Lower lobe of right lung (tissue), 2 donors: Measurements from ENCODE around the gene KYNU. TPM values are rescaled to one million over a fixed set of nuclear protein-coding genes. Genes with fewer than 3 reads are reported as not detected.
"Not testable (repeated sequence)": the region's sequence is repeated elsewhere in the genome, so short reads cannot be mapped to it uniquely, and the experiment has no call there.

Experiments
- ATAC-seq, 2 donors: fragments of 200-7000 bp; cut with Tn5 transposase; one replicate each; pipeline ENCODE4 v1.9.1; 2020 to 2022; ENCODE audit warnings: mild to moderate bottlenecking in 2 of 2, moderate library complexity in 2 of 2
- DNase-seq: peaks from one replicate; pipeline ENCODE4 v3.0.0-alpha.2; 2020
- H3K27ac ChIP-seq: fragments of 200-600 bp; one replicate; pipeline ENCODE4 v1.8.0; 2022
- H3K27me3 ChIP-seq: fragments of 200-600 bp; one replicate; pipeline ENCODE4 v1.8.0; 2022; ENCODE audit warnings: low read depth
- H3K36me3 ChIP-seq: fragments of 200-600 bp; one replicate; pipeline ENCODE4 v1.8.0; 2022; ENCODE audit warnings: mild to moderate bottlenecking
- H3K4me1 ChIP-seq: fragments of 200-600 bp; one replicate; pipeline ENCODE4 v1.8.0; 2022
- H3K4me3 ChIP-seq: fragments of 200-600 bp; one replicate; pipeline ENCODE4 v1.8.0; 2022; ENCODE audit warnings: mild to moderate bottlenecking
- H3K9me3 ChIP-seq: fragments of 200-600 bp; one replicate; pipeline ENCODE4 v1.8.0; 2022
- intact Hi-C: fragments of 100-400 bp; cut with DNase I; formaldehyde crosslinking; loops from one replicate; pipeline ENCODE4 v1.11.0; 2022
- total RNA-seq: library from RNA; stranded (reverse); fragmentation: NEBNext Ultra II Directional; extraction: Animal tissue kit (Norgen Biotek cat#: 25700); gene quantifications from one replicate; pipeline ENCODE4 v1.2.1, GENCODE V29; 2021
- TF ChIP-seq, protein P1 (sequence below): fragments of 200-600 bp; IDR thresholded peaks from one replicate; pipeline ENCODE4 v1.8.0; 2022; ENCODE audit warnings: antibody characterized with exemption, mild to moderate bottlenecking
- donor health status: DM: no; HTN: yes; CAD: no; lungs with severe emphysema.

The KYNU gene
- total RNA-seq, 1 donor from 2014 or later: 30.6 TPM

DNA sequence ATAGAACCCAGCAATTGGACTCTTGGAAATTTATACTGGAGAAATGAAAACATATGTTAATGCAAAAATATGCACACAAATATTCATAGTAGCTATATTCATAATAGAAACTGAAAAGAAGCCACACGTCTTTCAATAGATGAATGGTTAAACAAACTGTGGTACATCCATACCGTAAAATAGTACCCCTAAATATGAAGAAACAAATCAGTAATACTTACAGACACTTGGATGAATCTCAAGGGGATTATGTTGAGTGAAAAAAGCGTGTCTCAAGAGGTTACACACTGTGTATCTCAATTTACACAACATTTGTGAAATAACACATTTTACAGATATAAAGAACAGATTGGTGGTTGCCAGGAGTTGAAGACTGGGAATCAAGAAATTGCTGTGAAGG is 190.6 kb downstream of the KYNU start:
- Histone ChIP-seq H3K4me3 (no peak overlapping the region), H3K36me3 (no peaks in the 10 kb centered on the region), H3K27me3 (no peaks in the 10 kb centered on the region), H3K4me1 (no peaks in the 10 kb centered on the region), H3K9me3 (no peaks in the 10 kb centered on the region), H3K27ac (no peak overlapping the region)
- intact Hi-C loops: no loop called here
- DNase-seq: no peak
- TF ChIP-seq, protein P1, sequence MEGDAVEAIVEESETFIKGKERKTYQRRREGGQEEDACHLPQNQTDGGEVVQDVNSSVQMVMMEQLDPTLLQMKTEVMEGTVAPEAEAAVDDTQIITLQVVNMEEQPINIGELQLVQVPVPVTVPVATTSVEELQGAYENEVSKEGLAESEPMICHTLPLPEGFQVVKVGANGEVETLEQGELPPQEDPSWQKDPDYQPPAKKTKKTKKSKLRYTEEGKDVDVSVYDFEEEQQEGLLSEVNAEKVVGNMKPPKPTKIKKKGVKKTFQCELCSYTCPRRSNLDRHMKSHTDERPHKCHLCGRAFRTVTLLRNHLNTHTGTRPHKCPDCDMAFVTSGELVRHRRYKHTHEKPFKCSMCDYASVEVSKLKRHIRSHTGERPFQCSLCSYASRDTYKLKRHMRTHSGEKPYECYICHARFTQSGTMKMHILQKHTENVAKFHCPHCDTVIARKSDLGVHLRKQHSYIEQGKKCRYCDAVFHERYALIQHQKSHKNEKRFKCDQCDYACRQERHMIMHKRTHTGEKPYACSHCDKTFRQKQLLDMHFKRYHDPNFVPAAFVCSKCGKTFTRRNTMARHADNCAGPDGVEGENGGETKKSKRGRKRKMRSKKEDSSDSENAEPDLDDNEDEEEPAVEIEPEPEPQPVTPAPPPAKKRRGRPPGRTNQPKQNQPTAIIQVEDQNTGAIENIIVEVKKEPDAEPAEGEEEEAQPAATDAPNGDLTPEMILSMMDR: no peak
- no peak for ATAC-seq

DNA sequence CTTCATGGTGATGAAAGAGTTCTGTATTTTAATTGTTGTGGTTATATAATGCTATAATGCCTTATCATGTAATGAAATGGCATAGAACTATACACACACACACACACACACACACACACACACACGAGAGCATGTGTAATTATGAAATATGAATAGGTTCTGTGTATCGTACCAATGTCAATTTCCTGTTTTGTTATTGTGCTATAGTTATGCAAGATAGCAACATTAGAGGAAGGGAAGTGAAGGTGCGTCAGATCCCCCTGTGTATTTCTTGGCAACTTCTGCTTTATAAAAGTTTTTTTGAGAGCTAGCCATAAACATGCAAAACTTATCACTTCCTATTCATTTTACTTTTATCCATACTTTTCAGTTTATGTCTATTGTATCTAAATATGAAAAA is 191.0 kb downstream of the KYNU start:
- peak; percentile 42 to 84 for ATAC-seq
- intact Hi-C loops: no loop called here
- Histone ChIP-seq H3K4me1 (no peaks in the 10 kb centered on the region), H3K27ac (no peak overlapping the region), H3K36me3 (no peaks in the 10 kb centered on the region), H3K27me3 (no peaks in the 10 kb centered on the region), H3K9me3 (no peaks in the 10 kb centered on the region), H3K4me3 (no peak overlapping the region)
- TF ChIP-seq, protein P1: no peak
- no peak for DNase-seq

DNA sequence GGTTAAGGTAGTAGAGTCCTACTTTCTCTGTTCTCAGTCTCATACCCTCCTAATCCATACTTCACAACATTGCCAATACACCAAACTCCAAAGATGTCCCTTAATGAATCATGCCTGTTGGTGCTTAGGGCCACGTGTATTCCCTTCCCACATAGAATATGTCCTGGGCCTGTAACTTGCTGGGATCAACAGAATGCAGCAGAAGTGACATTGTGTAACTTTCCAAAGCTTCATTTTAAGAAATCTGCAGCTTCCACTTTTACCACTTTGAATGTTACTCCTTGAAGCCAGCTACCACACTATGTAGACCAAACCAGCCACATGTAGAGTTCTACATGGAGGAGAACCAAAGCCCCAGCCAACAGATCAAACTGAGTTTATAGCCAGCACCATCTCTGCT is 193.2 kb downstream of the KYNU start:
- intact Hi-C loops: no loop called here
- H3K4me3 ChIP-seq: no peak overlapping the region
- DNase-seq (no peak), ATAC-seq (peak; percentile 29 to 37)
- TF ChIP-seq, protein P1: no peak
- H3K36me3 ChIP-seq: no peaks in the 10 kb centered on the region
- H3K9me3 ChIP-seq: peaks cover 4% of the 10 kb centered on the region
- no peaks in the 10 kb centered on the region for H3K4me1 ChIP-seq
- H3K27me3 ChIP-seq: no peaks in the 10 kb centered on the region
- no peak overlapping the region for H3K27ac ChIP-seq

DNA sequence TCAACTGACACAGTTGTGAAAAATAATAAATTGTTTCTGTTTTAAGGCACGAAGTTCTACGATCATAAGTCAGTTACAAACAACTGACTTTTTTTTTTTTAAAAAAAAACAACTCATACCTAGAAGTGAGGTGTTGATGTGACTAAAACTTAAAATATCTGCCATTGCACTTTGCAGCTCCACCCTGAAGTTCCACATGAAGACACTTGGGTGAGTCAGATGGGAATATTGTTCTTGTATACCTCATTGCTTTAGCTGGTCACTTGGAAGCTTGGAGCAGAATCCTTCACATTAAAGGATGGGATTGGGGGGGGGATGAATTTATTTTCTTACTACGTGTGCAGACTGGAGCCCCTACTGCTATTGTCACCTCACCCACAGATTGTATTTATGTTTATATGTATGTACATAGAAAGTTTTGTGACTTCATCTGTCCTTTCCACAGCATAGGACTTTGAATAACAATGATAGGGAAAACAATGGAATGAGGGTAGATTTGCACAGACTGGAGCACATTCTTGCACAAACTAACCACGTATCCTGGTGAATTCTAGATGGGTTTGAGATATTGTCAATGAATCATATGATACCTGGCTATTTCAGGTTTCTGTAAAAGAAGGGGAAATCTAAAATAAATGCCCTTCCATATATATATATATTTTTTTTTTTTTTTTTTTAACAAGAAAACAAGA is 193.9 kb downstream of the KYNU start:
- H3K27me3 ChIP-seq: no peaks in the 10 kb centered on the region
- DNase-seq: no peak
- intact Hi-C loops: no loop called here
- H3K9me3 ChIP-seq: peaks cover 6% of the 10 kb centered on the region
- no peaks in the 10 kb centered on the region for H3K4me1 ChIP-seq
- no peak for ATAC-seq
- H3K36me3 ChIP-seq: no peaks in the 10 kb centered on the region
- no peak overlapping the region for H3K27ac ChIP-seq
- no peak overlapping the region for H3K4me3 ChIP-seq
- TF ChIP-seq, protein P1: no peak

DNA sequence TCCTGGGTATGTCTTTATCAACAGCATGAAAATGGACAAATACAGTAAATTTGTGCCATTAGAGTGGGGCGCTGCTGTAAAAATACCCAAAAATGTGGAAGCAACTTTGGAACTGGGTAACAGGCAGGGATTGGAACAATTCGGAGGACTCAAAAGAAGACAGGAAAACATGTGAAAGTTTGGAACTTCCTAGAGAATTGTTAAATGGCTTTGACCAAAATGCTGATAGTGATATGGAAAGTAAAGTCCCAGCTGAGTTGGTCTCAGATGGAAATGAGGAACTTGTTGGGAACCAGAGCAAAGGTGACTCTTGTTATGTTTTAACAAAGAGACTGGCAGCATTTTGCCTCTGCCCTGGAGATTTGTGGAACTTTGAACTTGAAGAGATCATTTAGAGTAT is 197.4 kb downstream of the KYNU start:
- H3K27me3 ChIP-seq, H3K36me3 ChIP-seq, ATAC-seq, H3K4me1 ChIP-seq, DNase-seq, H3K27ac ChIP-seq, H3K4me3 ChIP-seq, intact Hi-C loops, H3K9me3 ChIP-seq: not testable (repeated sequence)

DNA sequence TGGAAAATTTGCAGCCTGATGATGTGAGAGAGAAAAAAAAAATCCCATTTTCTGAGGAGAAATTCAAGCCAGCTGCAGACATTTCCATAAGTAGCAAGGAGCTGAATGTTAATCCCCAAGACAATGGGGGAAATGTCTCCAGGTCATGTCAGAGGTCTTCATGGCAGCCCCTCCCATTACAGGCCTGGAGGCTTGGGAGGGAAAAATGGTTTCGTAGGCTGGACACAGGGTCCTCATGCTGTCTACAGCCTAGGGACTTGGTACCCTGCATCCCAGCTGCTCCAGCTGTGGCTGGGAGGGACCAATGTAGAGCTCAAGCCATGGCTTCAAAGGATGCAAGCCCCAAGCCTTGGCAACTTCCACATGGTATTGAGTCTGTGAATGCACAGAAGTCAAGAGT is 198.2 kb downstream of the KYNU start:
- no peak overlapping the region for H3K4me3 ChIP-seq
- no peaks in the 10 kb centered on the region for H3K27me3 ChIP-seq
- no peak for DNase-seq
- no peaks in the 10 kb centered on the region for H3K4me1 ChIP-seq
- no peak overlapping the region for H3K27ac ChIP-seq
- ATAC-seq: no peak
- TF ChIP-seq, protein P1: no peak
- intact Hi-C loops: no loop called here
- H3K36me3 ChIP-seq: no peaks in the 10 kb centered on the region
- H3K9me3 ChIP-seq: peaks cover 6% of the 10 kb centered on the region
